Measurements from ENCODE around the gene TMEM207. TPM values are rescaled to one million over a fixed set of nuclear protein-coding genes. Genes with fewer than 3 reads are reported as not detected.

TMEM207 gene
- total RNA-seq, 3 donors from 2014 or later (not counting 1 experiment from before 2014, with no cell fraction given), result not detected

GRCh38 chr3:190496859-190497258 is 47.2 kb upstream of the TMEM207 start:
- ATAC-seq (no peak), DNase-seq (no peak)
- Histone ChIP-seq H3K27ac (ENCODE audit: low read length) (no peak overlapping the region), H3K9me3 (ENCODE audit: control insufficient read depth, insufficient read depth, low read length) (no peaks in the 10 kb centered on the region), H3K4me3 (ENCODE audit: low read length) (no peak overlapping the region), H3K27me3 (ENCODE audit: control insufficient read depth, insufficient read depth, low read length) (peaks cover 10% of the 10 kb centered on the region), H3K4me1 (ENCODE audit: control insufficient read depth, insufficient read depth, low read length) (no peaks in the 10 kb centered on the region), H3K36me3 (ENCODE audit: control insufficient read depth, insufficient read depth, low read length) (no peaks in the 10 kb centered on the region)
- peaks cover 22 to 62% of the 10 kb centered on the region in 2 donors for H3K27me3 Mint-ChIP-seq (ENCODE audit: low read depth in 2 of 2)
- H3K4me3 Mint-ChIP-seq, result no peak overlapping the region
- WGBS (ENCODE audit: insufficient coverage), result 60% methylated on average over 1 of the region's 1 CpG
- H3K4me1 Mint-ChIP-seq, result no peaks in the 10 kb centered on the region
- no peaks in the 10 kb centered on the region for H3K36me3 Mint-ChIP-seq
- intact Hi-C loops (cut with micrococcal nuclease), result no loop called here
- H3K9me3 Mint-ChIP-seq, result no peaks in the 10 kb centered on the region
- no peak overlapping the region for H3K27ac Mint-ChIP-seq
- no peak for TF ChIP-seq CTCF (IDR thresholded peaks at IDR 0.05)

GRCh38 chr3:190495796-190496195 is 46.1 kb upstream of the TMEM207 start:
- H3K36me3 ChIP-seq (ENCODE audit: control insufficient read depth, insufficient read depth, low read length), result no peaks in the 10 kb centered on the region
- H3K27me3 Mint-ChIP-seq (ENCODE audit: low read depth in 2 of 2), result peaks cover 20 to 60% of the 10 kb centered on the region in 2 donors
- H3K27me3 ChIP-seq (ENCODE audit: control insufficient read depth, insufficient read depth, low read length), result peaks cover 8% of the 10 kb centered on the region
- ATAC-seq, result no peak
- H3K9me3 ChIP-seq (ENCODE audit: control insufficient read depth, insufficient read depth, low read length), result no peaks in the 10 kb centered on the region
- no peaks in the 10 kb centered on the region for H3K4me1 Mint-ChIP-seq
- no peak overlapping the region for H3K4me3 ChIP-seq (ENCODE audit: low read length)
- no peak for DNase-seq
- H3K27ac ChIP-seq (ENCODE audit: low read length), result no peak overlapping the region
- H3K9me3 Mint-ChIP-seq, result no peaks in the 10 kb centered on the region
- intact Hi-C loops (cut with micrococcal nuclease), result no loop called here
- H3K27ac Mint-ChIP-seq, result no peak overlapping the region
- 86% methylated on average over 1 of the region's 5 CpGs for WGBS (ENCODE audit: insufficient coverage)
- no peaks in the 10 kb centered on the region for H3K4me1 ChIP-seq (ENCODE audit: control insufficient read depth, insufficient read depth, low read length)
- H3K36me3 Mint-ChIP-seq, result no peaks in the 10 kb centered on the region
- H3K4me3 Mint-ChIP-seq, result no peak overlapping the region
- TF ChIP-seq CTCF (IDR thresholded peaks at IDR 0.05), result no peak

DNA sequence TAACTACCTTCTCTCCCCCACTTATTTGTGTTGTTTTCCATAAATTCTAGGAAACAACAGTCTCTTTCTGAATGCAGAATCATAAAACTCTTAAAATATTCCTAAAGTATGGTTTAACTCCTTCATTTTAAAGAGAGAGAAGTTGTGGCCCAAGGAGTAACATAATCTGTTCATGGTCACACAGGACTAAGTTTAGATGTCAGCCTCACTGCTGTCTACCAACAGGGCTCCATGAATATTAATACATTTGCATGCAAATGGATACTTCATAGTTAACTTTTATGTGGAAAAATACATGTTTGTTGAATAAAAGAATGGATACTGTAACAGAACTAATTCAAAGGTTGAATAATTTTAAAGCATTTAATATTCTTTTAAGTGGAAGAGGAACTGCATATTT is 45.7 kb upstream of the TMEM207 start:
- Histone ChIP-seq H3K9me3 (ENCODE audit: control insufficient read depth, insufficient read depth, low read length) (no peaks in the 10 kb centered on the region), H3K4me3 (ENCODE audit: low read length) (no peak overlapping the region), H3K27me3 (ENCODE audit: control insufficient read depth, insufficient read depth, low read length) (peaks cover 8% of the 10 kb centered on the region), H3K27ac (ENCODE audit: low read length) (no peak overlapping the region), H3K4me1 (ENCODE audit: control insufficient read depth, insufficient read depth, low read length) (no peaks in the 10 kb centered on the region), H3K36me3 (ENCODE audit: control insufficient read depth, insufficient read depth, low read length) (no peaks in the 10 kb centered on the region)
- Mint-ChIP-seq H3K4me1 (no peaks in the 10 kb centered on the region), H3K27ac (no peak overlapping the region), H3K9me3 (no peaks in the 10 kb centered on the region), H3K36me3 (no peaks in the 10 kb centered on the region), H3K27me3 (ENCODE audit: low read depth in 2 of 2) (peaks cover 16 to 61% of the 10 kb centered on the region in 2 donors), H3K4me3 (no peak overlapping the region)
- ATAC-seq (no peak), DNase-seq (no peak)
- intact Hi-C loops (cut with micrococcal nuclease), result no loop called here
- TF ChIP-seq CTCF (IDR thresholded peaks at IDR 0.05), result no peak

DNA sequence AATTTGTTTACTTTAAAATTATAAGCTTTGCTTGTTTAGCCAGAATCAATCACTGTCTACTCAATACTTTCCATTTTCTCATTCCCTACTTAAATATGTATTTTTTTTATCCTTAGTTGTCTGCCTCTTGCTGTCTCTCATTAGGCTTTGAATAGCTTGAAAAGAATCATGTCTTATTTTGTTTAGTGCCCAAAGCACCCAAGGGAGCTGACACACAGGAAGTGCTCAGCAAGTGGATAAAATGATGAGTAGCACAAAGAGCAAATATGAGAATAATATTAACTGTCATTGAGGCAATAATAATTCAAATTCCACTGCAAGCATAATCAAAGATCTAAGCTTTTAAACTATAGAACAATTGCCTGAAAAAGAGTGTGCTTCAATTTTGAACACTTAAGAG is 45.2 kb upstream of the TMEM207 start:
- Histone ChIP-seq H3K9me3 (ENCODE audit: control insufficient read depth, insufficient read depth, low read length) (no peaks in the 10 kb centered on the region), H3K27ac (ENCODE audit: low read length) (no peak overlapping the region), H3K4me1 (ENCODE audit: control insufficient read depth, insufficient read depth, low read length) (no peaks in the 10 kb centered on the region), H3K36me3 (ENCODE audit: control insufficient read depth, insufficient read depth, low read length) (no peaks in the 10 kb centered on the region), H3K4me3 (ENCODE audit: low read length) (no peak overlapping the region), H3K27me3 (ENCODE audit: control insufficient read depth, insufficient read depth, low read length) (peaks cover 8% of the 10 kb centered on the region)
- H3K9me3 Mint-ChIP-seq, result no peaks in the 10 kb centered on the region
- no peak for TF ChIP-seq CTCF (IDR thresholded peaks at IDR 0.05)
- DNase-seq, result no peak
- no peak overlapping the region for H3K4me3 Mint-ChIP-seq
- H3K4me1 Mint-ChIP-seq, result no peaks in the 10 kb centered on the region
- H3K36me3 Mint-ChIP-seq, result no peaks in the 10 kb centered on the region
- no peak overlapping the region for H3K27ac Mint-ChIP-seq
- no peak for ATAC-seq
- peaks cover 16 to 63% of the 10 kb centered on the region in 2 donors for H3K27me3 Mint-ChIP-seq (ENCODE audit: low read depth in 2 of 2)
- intact Hi-C loops (cut with micrococcal nuclease), result no loop called here
